ENCODE data around the gene APOBEC4.

- peak; percentile 70 for TF ChIP-seq CTCF (conservative IDR thresholded peaks at IDR 0.05; ENCODE audit: low read depth, low read length)
- TF ChIP-seq POLR2A (IDR thresholded peaks at IDR 0.05; ENCODE audit: low read depth, low read length), result no peak
- TF ChIP-seq USF2 (IDR thresholded peaks at IDR 0.05; ENCODE audit: low read depth, low read length), result no peak
- no peak for TF ChIP-seq CHD1 (IDR thresholded peaks at IDR 0.05; ENCODE audit: low read depth, low read length)
- TF ChIP-seq RFX5 (IDR thresholded peaks at IDR 0.05; ENCODE audit: low read depth, low read length), result no peak
Observed at GRCh38 chr1:183685112-183685713, 32.1 kb upstream of the APOBEC4 start.
